ENCODE data around the gene DNAJA2.
A peak's percentile ranks its signal among the peaks of the same experiment; 100 is the strongest.

Gene DNAJA2

GRCh38 chr16:46996952-46997458, 23.5 kb upstream of the DNAJA2 start:
- Histone ChIP-seq H2AFZ (ENCODE audit: low read depth, low read length) (no peak overlapping the region), H3K4me3 (ENCODE audit: low read length) (no peak overlapping the region), H3K27me3 (ENCODE audit: insufficient read depth, low read length) (no peaks in the 10 kb centered on the region), H3K9me3 (ENCODE audit: low read length) (peaks cover 11% of the 10 kb centered on the region), H3K36me3 (ENCODE audit: insufficient read depth, low read length) (no peaks in the 10 kb centered on the region), H3K4me1 (ENCODE audit: insufficient read depth, low read length) (peaks cover 5% of the 10 kb centered on the region)

GRCh38 chr16:46996391-46996790, 22.9 kb upstream of the DNAJA2 start:
- no peaks in the 10 kb centered on the region for H3K27me3 ChIP-seq (ENCODE audit: insufficient read depth, low read length)
- peaks cover 15% of the 10 kb centered on the region for H3K9me3 ChIP-seq (ENCODE audit: low read length)
- no peaks in the 10 kb centered on the region for H3K36me3 ChIP-seq (ENCODE audit: insufficient read depth, low read length)
- peaks cover 3% of the 10 kb centered on the region for H3K4me1 ChIP-seq (ENCODE audit: insufficient read depth, low read length)
- H2AFZ ChIP-seq (ENCODE audit: low read depth, low read length): no peak overlapping the region
- no peak overlapping the region for H3K4me3 ChIP-seq (ENCODE audit: low read length)

GRCh38 chr16:46991729-46992704, 18.5 kb upstream of the DNAJA2 start:
- H3K9me3 ChIP-seq (ENCODE audit: low read length): peaks cover 13% of the 10 kb centered on the region
- no peaks in the 10 kb centered on the region for H3K36me3 ChIP-seq (ENCODE audit: insufficient read depth, low read length)
- H3K4me3 ChIP-seq (ENCODE audit: low read length): no peak overlapping the region
- H3K4me1 ChIP-seq (ENCODE audit: insufficient read depth, low read length): no peaks in the 10 kb centered on the region
- no peak overlapping the region for H2AFZ ChIP-seq (ENCODE audit: low read depth, low read length)
- H3K27me3 ChIP-seq (ENCODE audit: insufficient read depth, low read length): no peaks in the 10 kb centered on the region

GRCh38 chr16:46986896-46987295, 13.4 kb upstream of the DNAJA2 start:
- Histone ChIP-seq H2AFZ (ENCODE audit: low read depth, low read length) (no peak overlapping the region), H3K4me3 (ENCODE audit: low read length) (no peak overlapping the region), H3K4me1 (ENCODE audit: insufficient read depth, low read length) (no peaks in the 10 kb centered on the region), H3K9me3 (ENCODE audit: low read length) (peaks cover 3% of the 10 kb centered on the region), H3K27me3 (ENCODE audit: insufficient read depth, low read length) (no peaks in the 10 kb centered on the region), H3K36me3 (ENCODE audit: insufficient read depth, low read length) (no peaks in the 10 kb centered on the region)

- no peak overlapping the region for H2AFZ ChIP-seq (ENCODE audit: low read depth, low read length)
- H3K4me3 ChIP-seq (ENCODE audit: low read length): no peak overlapping the region
- no peaks in the 10 kb centered on the region for H3K4me1 ChIP-seq (ENCODE audit: insufficient read depth, low read length)
- no peaks in the 10 kb centered on the region for H3K27me3 ChIP-seq (ENCODE audit: insufficient read depth, low read length)
- H3K36me3 ChIP-seq (ENCODE audit: insufficient read depth, low read length): no peaks in the 10 kb centered on the region
- no peaks in the 10 kb centered on the region for H3K9me3 ChIP-seq (ENCODE audit: low read length)
These were observed 13.0 kb upstream of the DNAJA2 start for GRCh38 chr16:46986438-46986837.

- Histone ChIP-seq H3K36me3 (ENCODE audit: insufficient read depth, low read length) (no peaks in the 10 kb centered on the region), H3K27me3 (ENCODE audit: insufficient read depth, low read length) (no peaks in the 10 kb centered on the region), H3K4me3 (ENCODE audit: low read length) (no peak overlapping the region), H3K9me3 (ENCODE audit: low read length) (no peaks in the 10 kb centered on the region), H3K4me1 (ENCODE audit: insufficient read depth, low read length) (no peaks in the 10 kb centered on the region), H2AFZ (ENCODE audit: low read depth, low read length) (no peak overlapping the region)
These were observed 8.9 kb upstream of the DNAJA2 start for GRCh38 chr16:46982335-46982734.

- no peaks in the 10 kb centered on the region for H3K4me1 ChIP-seq (ENCODE audit: insufficient read depth, low read length)
- no peak overlapping the region for H3K4me3 ChIP-seq (ENCODE audit: low read length)
- H3K36me3 ChIP-seq (ENCODE audit: insufficient read depth, low read length): no peaks in the 10 kb centered on the region
- no peaks in the 10 kb centered on the region for H3K27me3 ChIP-seq (ENCODE audit: insufficient read depth, low read length)
- H2AFZ ChIP-seq (ENCODE audit: low read depth, low read length): no peak overlapping the region
- no peaks in the 10 kb centered on the region for H3K9me3 ChIP-seq (ENCODE audit: low read length)
These were observed 7.5 kb upstream of the DNAJA2 start for GRCh38 chr16:46980926-46981325.

GRCh38 chr16:46976550-46976949, 3.1 kb upstream of the DNAJA2 start:
- H2AFZ ChIP-seq (ENCODE audit: low read depth, low read length): no peak overlapping the region
- H3K27me3 ChIP-seq (ENCODE audit: insufficient read depth, low read length): no peaks in the 10 kb centered on the region
- no peak overlapping the region for H3K4me3 ChIP-seq (ENCODE audit: low read length)
- H3K36me3 ChIP-seq (ENCODE audit: insufficient read depth, low read length): peaks cover 3% of the 10 kb centered on the region
- no peaks in the 10 kb centered on the region for H3K9me3 ChIP-seq (ENCODE audit: low read length)
- peaks cover 18% of the 10 kb centered on the region for H3K4me1 ChIP-seq (ENCODE audit: insufficient read depth, low read length)

- no peaks in the 10 kb centered on the region for H3K27me3 ChIP-seq (ENCODE audit: insufficient read depth, low read length)
- H3K4me3 ChIP-seq (ENCODE audit: low read length): no peak overlapping the region
- no peak overlapping the region for H2AFZ ChIP-seq (ENCODE audit: low read depth, low read length)
- peaks cover 23% of the 10 kb centered on the region for H3K4me1 ChIP-seq (ENCODE audit: insufficient read depth, low read length)
- H3K36me3 ChIP-seq (ENCODE audit: insufficient read depth, low read length): peaks cover 7% of the 10 kb centered on the region
- no peaks in the 10 kb centered on the region for H3K9me3 ChIP-seq (ENCODE audit: low read length)
These were observed 2.5 kb upstream of the DNAJA2 start for GRCh38 chr16:46975908-46976470.

GRCh38 chr16:46975165-46975564, 1.7 kb upstream of the DNAJA2 start:
- peaks cover 29% of the 10 kb centered on the region for H3K4me1 ChIP-seq (ENCODE audit: insufficient read depth, low read length)
- H3K4me3 ChIP-seq (ENCODE audit: low read length): no peak overlapping the region
- H3K36me3 ChIP-seq (ENCODE audit: insufficient read depth, low read length): peaks cover 8% of the 10 kb centered on the region
- no peaks in the 10 kb centered on the region for H3K9me3 ChIP-seq (ENCODE audit: low read length)
- no peak overlapping the region for H2AFZ ChIP-seq (ENCODE audit: low read depth, low read length)
- no peaks in the 10 kb centered on the region for H3K27me3 ChIP-seq (ENCODE audit: insufficient read depth, low read length)

- Histone ChIP-seq H3K4me3 (ENCODE audit: low read length) (peak overlapping the region; percentile 94), H3K27me3 (ENCODE audit: insufficient read depth, low read length) (no peaks in the 10 kb centered on the region), H3K9me3 (ENCODE audit: low read length) (no peaks in the 10 kb centered on the region), H3K4me1 (ENCODE audit: insufficient read depth, low read length) (peaks cover 37% of the 10 kb centered on the region), H2AFZ (ENCODE audit: low read depth, low read length) (peak overlapping the region; percentile 63), H3K36me3 (ENCODE audit: insufficient read depth, low read length) (peaks cover 8% of the 10 kb centered on the region)
These were observed 878 bp upstream of the DNAJA2 start for GRCh38 chr16:46974352-46974751.

- Histone ChIP-seq H2AFZ (ENCODE audit: low read depth, low read length) (peak overlapping the region; percentile 63), H3K9me3 (ENCODE audit: low read length) (no peaks in the 10 kb centered on the region), H3K27me3 (ENCODE audit: insufficient read depth, low read length) (no peaks in the 10 kb centered on the region), H3K36me3 (ENCODE audit: insufficient read depth, low read length) (peaks cover 9% of the 10 kb centered on the region), H3K4me1 (ENCODE audit: insufficient read depth, low read length) (peaks cover 41% of the 10 kb centered on the region), H3K4me3 (ENCODE audit: low read length) (peak overlapping the region; percentile 94)
These were observed 486 bp upstream of the DNAJA2 start for GRCh38 chr16:46973996-46974324.

GRCh38 chr16:46972429-46973206, 856 bp downstream of the DNAJA2 start:
- Histone ChIP-seq H3K36me3 (ENCODE audit: insufficient read depth, low read length) (peaks cover 22% of the 10 kb centered on the region), H3K9me3 (ENCODE audit: low read length) (no peaks in the 10 kb centered on the region), H3K4me3 (ENCODE audit: low read length) (peak overlapping the region; percentile 94), H3K4me1 (ENCODE audit: insufficient read depth, low read length) (peaks cover 46% of the 10 kb centered on the region), H3K27me3 (ENCODE audit: insufficient read depth, low read length) (no peaks in the 10 kb centered on the region), H2AFZ (ENCODE audit: low read depth, low read length) (peak overlapping the region; percentile 63)
